HCT116 (cell line): ENCODE measurements around the gene TACC3.

Experiments used
- ATF3 ChIP-seq: IDR thresholded peaks from 2 replicates; pipeline ENCODE4 v1.6.1; 2012
- CBX3 ChIP-seq: IDR thresholded peaks from 2 replicates; pipeline ENCODE4 v1.6.1; 2012; ENCODE audit warnings: low read depth
- CTCF ChIP-seq, 3 experiments: fragments of 200-600 bp in 1 of 3; sonication (generic) in 1 of 3; IDR thresholded peaks in 2 of 3; conservative IDR thresholded peaks in 1 of 3; 2 replicates each; pipeline ENCODE4 v1.5.1; 2012 to 2017; ENCODE audit warnings: low read depth in 2 of 3, low read length in 2 of 3, antibody characterized with exemption in 1 of 3, borderline replicate concordance in 1 of 3, control low read depth in 1 of 3, mild to moderate bottlenecking in 1 of 3, mixed read lengths in 1 of 3, mixed run types in 1 of 3, moderate library complexity in 1 of 3; ENCODE audit not compliant: insufficient read depth in 1 of 3
- EGR1 ChIP-seq: IDR thresholded peaks from 2 replicates; pipeline ENCODE4 v1.6.1; 2012; ENCODE audit warnings: low read depth
- MAX ChIP-seq: IDR thresholded peaks from 2 replicates; pipeline ENCODE4 v1.6.1; 2012
- POLR2AphosphoS5 ChIP-seq: IDR thresholded peaks from 2 replicates; pipeline ENCODE4 v1.6.1; 2011; ENCODE audit warnings: mild to moderate bottlenecking, low read depth, low read length, moderate library complexity
- RAD21 ChIP-seq: IDR thresholded peaks from 2 replicates; pipeline ENCODE4 v1.6.1; 2012; ENCODE audit warnings: low read depth, mild to moderate bottlenecking
- REST ChIP-seq: IDR thresholded peaks from 2 replicates; pipeline ENCODE4 v1.6.1; 2012; ENCODE audit warnings: low read depth
- ZNF274 ChIP-seq: fragments of 200-500 bp; sonication (Bioruptor generic); IDR thresholded peaks from 2 replicates; pipeline ENCODE4 v1.6.1; 2014; ENCODE audit warnings: mild to moderate bottlenecking, low read depth, low read length, inconsistent platforms

- no peak for TF ChIP-seq CTCF (IDR thresholded peaks at IDR 0.05 in 2 of 3, conservative IDR thresholded peaks at IDR 0.05 in 1 of 3; ENCODE audit: borderline replicate concordance in 1 of 3, insufficient read depth in 1 of 3, low read depth in 2 of 3, low read length in 2 of 3)
- TF ChIP-seq MAX, result no peak
- no peak for TF ChIP-seq EGR1
- no peak for TF ChIP-seq POLR2AphosphoS5
- no peak for TF ChIP-seq RAD21
- TF ChIP-seq ZNF274, result no peak
- TF ChIP-seq CBX3, result no peak
- no peak for TF ChIP-seq REST
- TF ChIP-seq ATF3, result no peak
Measured at GRCh38 chr4:1754336-1754735, 33.0 kb downstream of the TACC3 start.
